Stimulated activated CD4-positive, alpha-beta T cell treated with anti-CD3 and anti-CD28 coated beads, Interleukin-4, amount 100 ng/mL, for 48 hours (primary cell): ENCODE data around the gene FAM210A.

Source experiments
- DNase-seq, 2 donors: peaks; one replicate each; pipeline ENCODE4 v3.0.0-alpha.2; 2020; ENCODE audit warnings: low read depth in 2 of 2

The FAM210A gene

DNA sequence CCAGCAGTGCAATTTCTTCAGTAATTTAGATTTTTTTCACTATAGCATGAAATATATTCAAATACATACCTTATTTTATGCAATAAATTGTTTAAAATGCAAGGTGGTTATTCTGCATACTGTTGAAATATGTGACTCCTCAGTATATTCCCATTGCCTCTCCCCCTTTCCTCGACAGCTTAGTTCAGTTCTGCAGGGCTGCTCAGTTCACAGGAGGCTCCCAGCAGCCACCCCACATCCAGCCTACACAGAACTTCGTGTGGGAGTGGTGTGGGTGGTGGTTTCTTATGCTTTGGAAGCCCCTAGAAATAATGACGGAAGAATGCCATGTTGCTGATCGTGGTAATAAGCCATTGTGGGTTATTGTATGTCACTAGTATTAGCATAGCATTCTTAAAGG lies 79.7 kb downstream of the FAM210A start:
- no peak for DNase-seq

DNA sequence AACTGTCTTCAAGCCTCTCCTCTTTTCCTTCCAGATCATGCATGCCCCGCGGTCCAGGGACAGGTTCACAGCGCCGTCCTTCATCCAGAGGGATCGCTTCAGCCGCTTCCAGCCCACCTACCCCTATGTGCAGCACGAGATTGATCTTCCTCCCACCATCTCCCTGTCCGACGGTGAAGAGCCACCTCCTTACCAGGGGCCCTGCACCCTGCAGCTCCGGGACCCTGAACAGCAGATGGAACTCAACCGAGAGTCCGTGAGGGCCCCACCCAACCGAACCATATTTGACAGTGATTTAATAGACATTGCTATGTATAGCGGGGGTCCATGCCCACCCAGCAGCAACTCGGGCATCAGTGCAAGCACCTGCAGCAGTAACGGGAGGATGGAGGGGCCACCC lies 81.3 kb downstream of the FAM210A start:
- no peak for DNase-seq

DNA sequence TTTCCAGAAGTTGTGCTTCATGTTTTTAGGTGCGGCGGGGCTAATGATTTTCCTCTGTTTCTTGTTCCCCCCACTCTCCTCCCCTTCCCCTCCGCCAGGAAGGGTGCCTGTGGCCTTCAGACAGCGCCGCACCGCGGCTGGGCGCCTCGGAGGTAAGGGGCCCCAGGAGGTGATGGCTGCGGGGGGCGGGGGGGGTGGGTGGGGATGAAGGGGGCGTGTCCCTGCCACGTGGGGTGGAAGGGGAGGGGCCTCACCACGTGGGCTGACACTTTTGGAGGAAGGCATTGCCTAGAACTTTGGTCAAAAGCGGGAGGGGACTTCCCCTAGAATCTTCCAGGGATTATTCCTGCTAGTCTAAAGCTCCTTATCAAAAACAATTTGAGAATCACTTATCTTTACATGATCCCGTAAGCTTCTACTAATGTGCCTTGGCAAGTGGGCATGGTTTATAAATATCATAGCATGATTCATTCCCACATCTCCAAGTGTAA lies 83.1 kb downstream of the FAM210A start:
- no peak for DNase-seq

DNA sequence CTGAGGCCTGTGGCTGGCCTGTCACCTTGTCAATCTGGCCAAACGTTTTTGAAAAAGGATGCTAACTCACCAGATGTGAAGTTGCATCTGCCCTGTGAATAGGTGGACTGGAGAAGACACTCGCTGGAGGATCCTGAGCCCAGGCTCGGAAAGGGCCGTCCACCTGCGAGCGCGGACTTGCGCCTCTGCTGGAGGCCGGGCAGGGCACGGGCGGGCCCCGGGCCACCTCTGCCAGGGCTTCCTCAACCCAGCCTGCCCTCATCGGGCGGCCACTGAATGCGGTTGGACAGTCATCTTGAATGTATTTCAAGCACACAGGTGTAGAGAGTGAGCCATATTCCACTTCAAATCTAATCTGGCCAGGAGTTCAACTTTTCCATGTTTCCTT lies 83.9 kb downstream of the FAM210A start:
- no peak for DNase-seq

DNA sequence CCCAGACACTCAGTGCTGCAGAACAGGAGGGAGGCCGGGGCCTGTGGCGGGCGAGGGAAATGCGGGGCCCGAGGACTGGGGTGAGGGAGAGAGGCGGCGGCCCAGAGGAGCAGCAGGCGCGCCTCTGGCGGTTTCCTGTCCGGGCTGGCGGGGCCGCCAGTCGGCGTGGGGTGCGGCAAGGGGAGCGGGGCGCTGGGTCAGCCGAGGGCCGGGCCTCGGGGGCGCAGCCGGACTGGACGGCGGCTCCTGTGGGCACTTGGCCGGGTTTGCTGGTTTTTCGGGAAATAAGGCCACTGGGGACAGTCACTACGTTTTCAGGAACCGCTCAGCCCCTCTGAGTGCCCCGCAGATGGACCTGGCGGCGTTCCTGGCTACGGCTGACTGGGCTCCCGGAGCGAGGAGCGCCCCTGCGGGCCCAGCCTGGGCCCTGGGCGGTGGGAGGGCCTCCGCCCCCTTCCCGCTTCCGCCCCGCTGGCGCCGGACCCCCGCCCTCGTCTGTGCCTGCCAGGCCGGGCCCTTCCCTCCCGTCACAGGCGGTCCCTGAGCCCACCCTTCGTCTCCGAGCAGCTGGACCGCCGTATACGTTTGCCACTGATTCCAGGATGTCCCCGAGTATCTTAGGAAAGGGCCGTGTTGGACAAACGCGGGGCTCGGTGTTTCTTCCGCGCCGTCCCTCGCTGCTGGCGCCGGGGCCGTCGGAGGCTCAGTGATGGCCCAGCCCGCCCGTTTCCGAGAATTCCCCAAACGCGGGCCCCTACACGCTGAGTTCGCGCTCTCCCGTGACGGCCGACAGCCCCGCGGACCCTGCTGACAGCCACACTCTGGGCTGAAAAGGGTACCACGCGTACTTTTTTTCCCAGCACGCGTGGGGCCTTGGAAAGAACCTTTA lies 84.6 kb downstream of the FAM210A start:
- no peak for DNase-seq

DNA sequence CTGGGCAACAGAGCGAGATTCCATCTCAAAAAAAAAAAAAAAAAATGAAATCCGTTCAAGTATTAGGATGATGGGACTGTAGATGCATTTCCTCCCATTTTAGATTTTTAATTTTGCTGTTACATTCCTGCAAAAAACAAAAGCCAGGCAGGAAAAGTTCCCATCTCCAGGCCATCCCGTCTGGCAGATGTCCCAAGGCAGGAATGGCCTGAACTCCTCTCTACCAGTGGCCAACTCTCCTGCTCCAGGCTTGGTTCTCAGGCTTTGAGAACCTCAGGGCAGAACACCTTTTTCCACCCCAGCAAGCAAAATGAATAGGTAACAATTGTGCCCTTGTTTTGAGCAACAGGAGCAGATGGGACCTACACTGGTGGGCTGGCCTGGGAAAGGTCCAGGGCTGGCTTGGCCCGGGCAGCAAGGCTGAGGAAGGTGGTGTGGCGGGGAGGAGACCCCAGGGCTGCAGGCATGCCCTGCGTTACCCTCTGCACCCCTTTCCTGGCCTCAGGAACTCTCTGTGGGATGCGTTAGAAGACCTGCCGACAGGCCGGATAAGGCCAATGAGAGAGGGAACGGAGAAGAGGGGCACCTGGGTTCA lies 86.0 kb downstream of the FAM210A start:
- no peak for DNase-seq

DNA sequence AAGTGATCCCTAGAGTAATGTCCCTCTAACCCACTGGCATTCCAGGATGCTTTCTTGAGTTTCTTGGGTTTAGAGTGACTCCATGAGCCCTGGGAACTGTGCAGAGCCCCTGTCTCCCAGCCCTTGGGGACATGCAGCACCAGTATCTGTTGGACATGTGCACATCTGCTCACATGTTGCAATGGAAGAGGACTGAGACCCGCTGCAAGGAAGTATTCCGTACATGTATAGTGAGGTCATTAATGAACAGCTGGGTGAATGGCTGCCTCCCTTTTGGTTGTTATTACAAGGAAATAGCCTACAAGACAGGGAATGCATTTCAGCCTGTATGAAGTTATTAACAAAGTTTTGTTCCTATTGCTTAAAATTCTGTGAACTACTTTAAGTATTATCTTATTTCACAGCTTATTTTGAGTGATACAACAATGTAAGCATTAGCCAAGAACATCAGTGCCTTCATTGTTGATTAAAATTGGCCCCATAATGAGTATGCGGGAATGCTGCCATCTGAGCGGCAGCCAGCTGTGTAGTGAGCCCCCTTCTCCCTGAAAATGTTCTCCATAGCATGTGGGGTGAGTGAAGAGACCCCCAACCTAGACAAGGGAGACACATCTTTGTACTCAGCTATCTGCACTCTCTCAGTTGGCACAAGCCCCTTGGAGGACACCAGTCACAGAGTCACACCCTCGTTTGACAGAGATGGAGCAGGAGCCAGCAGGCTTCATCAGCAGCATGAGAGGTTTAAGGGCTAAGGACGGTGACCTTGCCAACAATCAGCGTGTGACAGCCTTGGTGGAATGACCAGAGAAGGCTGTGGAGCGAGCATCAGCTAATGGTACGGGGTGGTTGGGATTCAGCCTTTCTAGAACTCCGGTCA lies 87.4 kb downstream of the FAM210A start:
- no peak for DNase-seq

DNA sequence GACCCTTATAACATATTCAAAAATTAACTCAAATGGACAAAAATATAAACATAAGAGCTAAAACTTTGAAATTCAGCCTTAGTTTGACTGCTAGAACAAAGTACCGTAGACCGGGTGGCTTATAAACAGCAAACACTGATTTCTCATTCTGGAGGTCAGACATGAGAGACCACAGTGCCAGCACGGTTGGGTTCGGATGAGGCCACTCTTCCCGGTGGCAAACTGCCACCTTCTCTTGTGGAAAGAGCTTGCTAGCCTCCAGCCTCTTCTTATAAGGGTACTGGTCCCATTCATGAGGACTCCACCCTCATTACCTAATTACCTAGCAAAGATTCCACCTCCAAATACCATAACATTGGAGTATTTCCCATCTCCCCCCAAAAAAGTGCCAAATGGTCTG lies 91.3 kb downstream of the FAM210A start:
- no peak for DNase-seq

DNA sequence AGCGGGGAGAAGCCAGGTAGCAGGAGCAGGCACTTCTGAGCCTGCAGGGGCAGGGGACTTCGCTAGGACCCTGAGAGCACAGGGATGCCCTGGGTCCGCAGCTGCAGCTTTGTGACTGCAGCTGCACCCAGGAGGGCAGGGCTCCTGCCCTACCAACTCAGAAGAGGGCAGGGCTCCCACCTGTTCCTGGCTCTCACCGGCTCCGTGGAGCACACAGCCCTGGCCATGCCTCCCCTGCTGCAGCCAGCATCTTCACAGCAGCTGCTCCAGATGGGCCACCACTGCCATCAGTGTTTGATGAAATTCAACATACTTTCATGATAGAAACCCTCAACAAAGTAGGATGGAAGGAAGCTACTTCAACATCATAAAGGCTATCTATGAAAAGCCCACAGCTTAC lies 92.7 kb downstream of the FAM210A start:
- no peak for DNase-seq

DNA sequence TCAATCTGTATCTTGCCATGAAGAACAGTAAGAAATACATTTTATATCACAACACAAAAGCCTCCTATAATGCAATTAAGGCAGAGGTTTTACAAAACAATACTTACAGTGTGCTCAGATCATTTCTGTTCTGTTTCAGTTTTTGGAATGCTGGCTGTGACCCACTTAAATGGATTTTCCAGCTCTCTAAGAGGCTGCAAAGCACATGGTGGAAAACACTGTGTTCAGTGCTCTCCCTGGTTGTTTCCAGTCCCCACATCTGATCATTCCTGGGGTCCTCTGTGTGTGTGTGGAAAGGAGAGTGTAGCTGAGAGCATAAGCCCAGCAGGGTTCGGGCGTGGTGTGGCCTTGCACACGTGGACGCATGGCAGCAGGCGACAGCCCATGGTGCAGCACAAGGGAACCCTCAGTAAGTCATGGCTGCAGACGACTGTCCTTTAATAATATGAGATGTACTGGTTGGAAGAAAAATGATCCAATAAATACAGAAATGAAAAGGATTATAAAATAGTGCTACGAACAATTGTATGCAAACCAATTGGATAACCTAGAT lies 95.6 kb downstream of the FAM210A start:
- no peak for DNase-seq

DNA sequence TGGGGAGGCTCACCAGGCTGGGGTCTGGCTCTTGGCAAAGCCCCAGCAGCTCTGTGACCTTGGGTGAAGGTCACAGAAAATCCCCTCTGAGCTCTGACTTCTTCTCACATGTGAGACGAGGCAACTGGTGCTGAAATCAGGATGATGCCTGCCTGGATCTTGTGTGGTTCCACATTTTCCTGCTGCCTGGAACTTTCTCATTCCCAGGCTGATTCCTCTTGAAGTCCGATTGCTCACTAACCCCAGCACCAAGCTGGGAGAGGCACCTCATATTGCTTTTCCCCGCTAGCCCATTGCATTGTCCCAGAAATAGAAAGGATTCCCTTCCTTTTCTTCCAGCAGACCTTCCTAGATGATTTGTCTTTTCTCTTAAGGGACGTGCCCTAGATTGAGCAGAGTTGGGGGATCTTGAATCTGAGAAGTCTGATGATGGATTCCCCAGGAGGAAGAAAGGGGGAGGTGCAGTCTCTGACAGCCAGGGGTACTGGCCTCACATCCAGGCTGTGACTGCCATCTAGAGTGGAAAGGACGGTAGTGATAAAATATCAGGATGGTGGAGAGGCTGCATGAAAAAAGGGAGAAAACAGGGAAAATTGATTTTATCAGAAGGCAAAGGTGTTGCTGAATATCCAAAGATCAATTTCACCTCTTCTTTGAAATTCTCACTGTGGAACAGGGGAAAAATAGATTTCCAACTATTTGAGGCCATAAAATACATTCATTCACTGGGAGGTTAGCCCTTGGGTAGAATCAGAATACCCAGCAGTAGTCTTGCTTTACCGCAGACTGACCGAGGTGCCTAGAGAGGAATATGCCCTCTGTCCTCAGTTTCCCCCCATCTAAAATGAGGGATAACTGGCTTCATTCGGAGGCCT lies 96.3 kb downstream of the FAM210A start:
- peak in 1 of 2 donors; percentile 39 for DNase-seq

DNA sequence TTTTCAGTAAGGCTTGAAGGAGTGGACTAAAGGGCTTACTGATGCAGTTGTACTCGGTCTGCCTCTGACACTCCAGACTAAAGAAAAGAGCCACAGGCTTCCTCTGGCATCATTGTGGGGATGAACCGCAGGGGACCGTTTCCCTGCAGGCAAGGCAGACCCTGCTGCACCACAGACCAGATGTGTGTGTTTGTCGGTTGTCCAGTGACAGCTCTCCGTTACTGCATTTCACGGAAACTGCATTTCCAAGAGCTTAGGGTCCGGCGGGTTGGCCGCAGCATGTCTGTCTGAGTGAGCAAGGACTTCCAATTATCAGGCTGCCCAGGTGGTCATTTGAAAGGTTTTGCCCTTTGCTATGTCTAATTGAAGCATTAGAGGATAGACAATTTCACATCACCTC lies 98.1 kb downstream of the FAM210A start:
- no peak for DNase-seq

DNA sequence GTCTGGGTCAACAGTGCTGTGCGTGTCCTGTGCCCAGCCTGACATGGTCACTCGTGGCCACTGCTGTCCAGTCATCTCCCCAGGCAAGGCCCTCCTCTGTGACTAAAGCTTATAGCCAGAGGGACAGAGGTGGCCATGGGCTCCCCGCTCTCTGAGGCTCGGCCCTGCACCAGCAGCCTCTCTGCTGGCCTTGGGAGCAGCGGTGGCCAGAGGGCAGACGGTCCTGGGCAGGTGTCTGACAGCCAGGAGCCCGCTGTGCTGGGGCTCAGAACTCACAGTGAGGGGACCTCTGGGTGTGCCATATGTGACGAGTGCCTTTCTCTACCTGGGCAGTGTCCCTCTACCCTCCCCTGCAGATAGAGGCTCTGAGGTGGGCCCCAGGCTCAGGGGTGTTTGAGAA lies 98.7 kb downstream of the FAM210A start:
- no peak for DNase-seq

DNA sequence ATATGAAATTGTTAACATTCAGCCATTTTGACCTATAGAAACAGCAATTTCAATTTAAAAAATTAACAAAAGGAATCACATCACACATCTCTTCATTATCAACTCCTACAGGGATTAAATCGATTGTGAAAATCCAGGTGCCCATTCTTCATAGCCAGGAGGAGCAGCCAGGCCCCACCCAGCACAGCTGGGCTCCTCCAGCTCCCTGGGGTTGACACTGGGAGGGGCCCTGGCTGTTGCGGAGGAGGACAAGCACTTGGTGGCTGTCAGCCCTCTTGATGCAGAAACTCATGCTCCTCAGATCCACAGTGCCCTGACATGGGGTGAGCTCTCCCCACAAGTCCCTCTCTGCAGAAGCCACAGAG lies 99.8 kb downstream of the FAM210A start:
- DNase-seq, result no peak

DNA sequence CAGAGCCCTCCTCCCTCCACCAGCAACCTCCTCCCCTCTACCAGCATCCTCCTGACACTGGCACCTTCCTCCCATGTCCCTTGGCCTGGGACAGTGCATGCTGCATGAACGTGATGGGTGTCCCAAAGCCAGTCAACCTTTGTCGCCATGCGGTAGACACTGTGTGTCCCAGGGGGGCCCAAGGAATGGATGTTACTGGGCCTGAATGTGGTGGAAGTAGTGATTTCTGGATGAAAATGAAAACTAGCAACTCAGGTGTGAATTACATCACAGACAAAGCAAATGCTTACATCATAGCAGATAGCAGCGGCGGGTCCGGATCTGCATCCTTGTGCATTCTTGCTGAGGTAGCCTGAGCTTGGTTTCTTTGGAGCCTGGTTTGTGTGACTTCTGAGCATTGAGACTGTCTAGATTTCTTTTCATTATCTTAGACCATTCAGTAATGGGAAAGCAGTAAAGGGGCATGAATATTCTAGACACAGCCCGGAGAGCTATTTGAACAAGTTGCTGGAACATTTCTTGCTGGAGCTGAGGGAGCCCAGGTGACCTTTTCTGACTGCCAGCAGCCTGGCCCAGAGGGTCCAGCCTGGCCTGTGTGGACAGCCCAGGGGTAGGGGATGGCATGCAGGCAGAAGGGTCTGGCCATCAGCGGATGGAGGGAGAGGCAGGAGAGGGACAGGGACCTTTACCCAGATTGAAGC lies 100.4 kb downstream of the FAM210A start:
- DNase-seq, result no peak

DNA sequence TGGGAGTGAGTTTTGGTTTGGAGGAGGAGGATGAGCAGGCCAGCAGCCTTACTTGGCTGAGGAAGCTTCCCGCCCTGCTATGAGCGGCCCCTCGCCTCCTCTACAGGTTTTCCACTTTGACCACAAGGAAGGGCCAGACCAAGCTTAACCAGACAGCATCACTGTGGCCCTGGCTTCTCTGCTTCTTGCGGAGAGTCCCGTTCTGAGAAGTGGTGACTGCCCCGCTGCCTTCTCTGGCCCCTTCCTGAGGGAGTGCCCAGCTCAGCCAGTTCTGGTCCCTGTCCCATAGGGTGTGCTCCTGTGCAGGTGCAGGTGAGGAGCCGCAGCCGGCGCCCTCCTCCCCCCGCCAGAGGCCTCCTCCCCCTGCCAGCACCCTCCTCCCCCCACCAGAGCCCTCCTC lies 101.0 kb downstream of the FAM210A start:
- no peak for DNase-seq

DNA sequence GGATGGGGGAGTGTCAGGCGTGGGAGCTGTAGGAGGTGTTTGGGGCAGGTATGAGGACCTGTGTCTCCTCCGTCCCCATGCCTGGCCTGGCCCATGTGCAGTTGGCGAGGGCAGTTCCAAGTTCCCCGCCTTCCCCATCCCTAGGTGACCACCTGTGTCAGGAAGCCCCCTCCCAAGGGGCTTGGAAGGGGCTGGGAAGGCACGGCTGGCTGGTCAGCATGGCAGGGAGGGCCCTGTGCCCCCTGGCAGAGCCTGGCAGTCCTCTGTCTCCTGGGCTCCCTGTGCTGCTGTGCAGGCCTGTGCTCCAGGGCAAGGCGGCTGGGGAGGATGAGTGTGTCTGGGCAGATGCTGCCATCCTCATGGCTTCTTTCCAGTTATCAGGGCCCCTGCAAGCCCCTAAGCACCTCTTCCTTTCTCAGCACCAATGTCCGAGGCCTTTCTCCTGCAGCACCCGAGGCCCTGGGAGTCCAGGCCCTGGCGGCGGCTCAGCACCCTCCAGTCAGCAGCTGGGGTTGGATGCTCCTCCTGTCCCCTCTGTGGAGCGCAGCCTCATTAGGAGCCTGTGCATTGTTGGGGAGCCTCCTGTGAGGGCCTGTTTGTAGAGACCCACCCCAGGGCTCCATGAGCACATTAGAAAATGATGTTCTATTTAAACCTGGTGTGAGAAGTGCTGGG lies 101.7 kb downstream of the FAM210A start:
- no peak for DNase-seq

DNA sequence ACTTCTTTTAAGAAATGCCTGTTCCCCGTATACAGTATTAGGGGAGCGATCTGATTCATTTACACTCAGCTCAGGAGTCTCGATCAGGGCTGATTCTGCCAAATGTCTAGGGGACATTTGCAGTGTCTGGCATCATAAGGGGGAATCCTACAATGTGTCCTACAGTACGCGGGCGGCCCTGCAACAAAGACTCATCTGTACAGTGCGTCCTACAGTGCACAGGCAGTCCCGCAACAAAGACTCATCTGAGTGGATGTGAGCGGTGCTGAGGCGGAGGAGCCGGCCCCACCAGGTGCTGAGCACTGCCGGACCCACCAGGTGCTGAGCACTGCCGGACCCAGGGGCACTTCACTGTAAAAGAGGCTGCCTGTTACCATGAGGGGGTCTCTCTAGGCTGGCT lies 102.5 kb downstream of the FAM210A start:
- no peak for DNase-seq

DNA sequence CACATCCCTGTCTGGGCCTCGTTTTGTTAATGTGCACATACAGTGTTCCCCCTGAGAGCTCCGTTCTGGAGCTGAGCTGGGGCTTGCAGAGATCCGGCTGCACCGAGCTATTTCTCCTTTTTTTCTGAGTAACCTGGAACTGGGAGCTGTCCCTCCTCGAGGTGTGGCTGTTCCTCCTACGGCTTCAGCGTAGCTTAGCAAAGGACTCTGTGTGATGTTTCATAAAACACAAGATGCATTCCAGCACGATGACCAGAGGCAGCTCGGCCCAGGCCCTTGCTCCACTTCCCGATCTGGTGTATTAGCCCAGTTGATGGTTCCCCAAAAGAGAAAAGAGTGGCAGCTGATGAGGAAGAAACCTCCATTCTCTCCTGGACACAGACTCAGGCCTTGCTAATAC lies 103.0 kb downstream of the FAM210A start:
- no peak for DNase-seq

DNA sequence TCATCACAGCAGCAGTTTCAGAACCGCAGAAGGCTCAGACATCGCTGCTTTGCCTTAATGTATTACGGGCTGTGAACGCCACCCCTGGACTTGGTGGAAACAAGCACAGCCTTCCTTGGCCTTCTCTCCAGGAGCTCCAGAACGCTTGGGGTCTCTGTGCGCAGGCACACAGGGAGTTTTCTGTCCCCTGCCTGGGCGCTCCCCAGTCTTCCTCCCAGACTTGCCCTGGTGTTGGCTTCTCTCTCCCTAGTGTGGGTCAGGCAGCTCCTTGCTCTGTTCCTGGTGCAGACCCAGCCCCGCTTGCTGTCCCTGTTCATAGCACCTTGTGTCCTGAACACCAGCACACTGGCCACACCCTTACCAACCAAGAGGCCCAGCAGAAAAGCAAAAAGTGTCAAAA lies 103.6 kb downstream of the FAM210A start:
- DNase-seq, result no peak
